Ramos (cell line): ENCODE results near the gene GTF2H4.
"Not testable (repeated sequence)": the region's sequence is repeated elsewhere in the genome, so short reads cannot be mapped to it uniquely, and the experiment has no call there.

Experiments
- in situ Hi-C: fragments of 300-500 bp; cut with MboI; formaldehyde crosslinking; loops from one replicate; pipeline ENCODE4 v1.14.3; 2022; ENCODE audit warnings: low sequenced_read_pairs; ENCODE audit not compliant: unreplicated experiment

Gene GTF2H4

DNA sequence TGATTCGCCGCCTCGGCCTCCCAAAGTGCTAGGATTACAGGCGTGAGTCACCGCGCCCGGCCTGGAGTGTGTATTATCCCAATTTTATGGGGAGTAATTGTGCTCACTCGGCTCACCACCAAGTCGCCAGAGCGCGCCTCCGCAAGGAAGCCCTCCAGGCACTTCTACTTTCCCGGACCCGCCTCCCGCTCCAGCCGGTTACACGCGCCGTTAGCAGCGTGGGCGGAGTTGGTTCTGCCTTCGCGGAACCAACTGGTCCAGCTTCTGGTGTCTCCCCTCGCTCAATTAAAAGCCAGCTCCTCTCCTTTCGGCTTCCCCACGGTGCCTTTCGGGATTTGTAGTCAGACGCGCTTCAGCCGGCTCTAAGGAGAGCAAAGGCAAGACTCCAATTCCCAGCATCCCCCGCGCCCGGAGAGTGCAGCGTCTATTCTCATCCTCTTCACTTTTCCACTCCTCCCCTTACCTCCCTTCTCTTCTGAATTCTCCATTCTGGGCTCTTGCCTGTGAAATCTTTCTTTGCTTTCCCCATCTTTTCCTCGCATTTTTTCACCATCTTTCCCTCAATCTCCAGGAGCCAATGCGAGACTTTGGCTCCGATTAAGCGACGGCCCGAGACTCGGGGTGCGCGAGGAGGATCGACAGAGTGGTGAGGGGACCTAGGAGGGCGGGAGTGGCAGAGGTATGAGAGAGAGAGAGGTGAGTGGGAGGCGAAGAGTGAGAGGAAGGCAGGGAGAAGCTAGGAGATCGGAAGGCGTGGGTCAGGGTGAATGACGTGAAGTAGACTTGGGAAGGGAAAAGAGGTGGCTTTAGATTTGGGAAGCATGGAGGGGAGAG lies at the start of gene GTF2H4:
Gene GTF2H4, plus strand, starts transcription at position 450 of the 834 bp plus-strand sequence.
- in situ Hi-C loops: no loop called here

DNA sequence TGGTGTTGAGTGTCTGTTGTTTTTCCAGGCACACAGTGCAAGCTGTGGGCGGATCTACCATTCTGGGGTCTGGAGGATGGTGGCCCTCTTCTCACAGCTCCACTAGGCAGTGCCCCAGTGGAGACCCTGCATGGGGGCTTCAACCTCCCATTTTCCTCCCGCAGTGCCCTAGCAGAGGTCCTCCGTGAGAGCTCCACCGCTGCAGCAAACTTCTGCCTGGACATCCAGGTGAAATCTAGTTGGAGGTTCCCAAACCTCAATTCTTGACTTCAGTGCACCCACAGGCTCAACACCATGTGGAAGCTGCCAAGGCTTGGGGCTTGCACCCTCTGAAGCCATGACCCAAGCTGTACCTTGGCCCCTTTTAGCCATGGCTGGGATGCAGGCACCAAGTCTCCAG lies 48.3 kb upstream of the GTF2H4 start:
- in situ Hi-C loops: not testable (repeated sequence)

DNA sequence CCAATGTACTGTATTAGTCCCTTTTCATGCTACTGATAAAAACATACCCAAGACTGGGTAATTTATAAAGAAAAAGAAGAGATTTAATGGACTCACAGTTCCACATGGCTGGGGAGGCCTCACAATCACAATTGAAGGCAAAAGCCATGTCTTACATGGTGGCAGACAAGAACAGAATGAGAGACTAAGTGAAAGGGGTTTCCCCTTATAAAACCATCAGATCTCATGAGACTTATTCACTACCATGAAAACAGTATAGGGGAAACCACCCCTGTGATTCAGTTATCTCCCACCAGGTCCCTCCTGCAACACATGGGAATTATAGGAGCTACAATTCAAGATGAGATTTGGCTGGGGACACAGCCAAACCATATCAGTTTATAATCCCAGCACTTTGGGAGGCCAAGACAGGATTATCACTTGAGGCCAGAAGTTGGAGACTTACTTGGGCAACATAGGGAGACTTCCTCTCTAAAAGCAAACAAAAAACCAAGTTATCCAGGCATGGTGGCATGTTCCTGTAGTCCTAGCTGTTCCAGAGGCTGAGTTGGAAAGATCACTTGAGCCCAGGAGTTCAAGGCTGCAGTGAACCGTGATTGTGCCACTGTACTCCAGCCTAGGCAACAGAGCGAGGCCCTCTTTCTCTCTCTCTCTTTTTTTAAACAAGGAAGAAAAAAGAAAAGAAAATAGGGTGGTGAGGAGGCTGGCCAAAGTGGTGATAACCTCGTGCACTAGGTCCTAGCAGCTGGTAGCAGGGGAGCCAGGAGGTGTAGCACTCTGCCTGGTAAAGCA lies 46.6 kb upstream of the GTF2H4 start:
- in situ Hi-C loops: no loop called here

DNA sequence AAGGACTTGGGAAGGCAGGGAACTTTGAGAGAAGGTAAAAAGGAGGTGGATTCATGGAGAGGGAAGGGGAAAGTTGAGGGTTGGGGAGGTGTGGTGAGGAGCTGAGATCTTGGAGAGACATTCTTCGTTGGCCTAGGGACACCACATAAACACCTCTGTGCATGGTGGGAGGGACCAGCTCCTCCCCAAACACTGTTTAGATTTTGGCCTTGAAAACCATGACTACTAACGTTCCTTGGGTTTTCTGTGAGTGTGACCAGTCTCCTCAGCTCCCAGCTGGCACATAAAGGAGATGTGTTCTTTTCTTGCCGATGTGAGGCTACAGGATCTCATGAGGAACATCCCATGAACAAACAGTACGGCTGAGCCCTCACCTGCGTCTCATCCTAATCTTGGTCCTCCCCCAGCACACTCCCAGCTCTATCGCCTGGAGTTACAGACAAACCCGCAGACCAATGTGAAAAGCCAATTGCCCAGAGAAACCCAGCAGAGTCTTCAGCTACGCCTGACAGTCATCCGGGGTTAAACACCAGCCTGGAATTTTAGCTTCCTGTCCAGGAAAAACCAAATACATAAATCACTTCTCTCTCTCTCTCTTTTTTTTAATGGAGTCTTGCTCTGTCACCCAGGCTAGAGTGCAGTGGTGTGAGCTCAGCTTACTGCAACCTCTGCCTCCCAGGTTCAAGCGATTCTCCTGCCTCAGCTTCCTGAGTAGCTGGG lies 45.7 kb upstream of the GTF2H4 start:
- in situ Hi-C loops: no loop called here

DNA sequence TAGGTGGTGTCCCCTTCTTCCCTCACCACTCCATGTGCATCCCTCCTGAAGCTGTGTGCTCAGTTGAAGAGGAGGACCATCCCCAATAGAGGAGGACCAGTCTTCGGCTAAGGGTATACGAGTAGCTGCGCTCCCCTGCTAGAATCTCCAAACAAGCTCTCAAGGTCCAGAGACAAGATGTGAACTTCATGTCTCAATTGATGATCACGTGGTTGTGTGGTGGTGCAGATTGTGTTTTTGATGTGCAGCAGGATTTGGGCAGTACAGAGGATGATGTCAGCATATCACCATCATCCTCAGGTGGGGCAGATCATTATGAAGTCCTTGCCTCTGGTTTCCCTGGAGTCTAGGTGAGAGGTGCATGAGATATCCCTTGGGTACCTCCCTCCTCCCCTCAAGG lies 43.7 kb upstream of the GTF2H4 start:
- in situ Hi-C loops: no loop called here

DNA sequence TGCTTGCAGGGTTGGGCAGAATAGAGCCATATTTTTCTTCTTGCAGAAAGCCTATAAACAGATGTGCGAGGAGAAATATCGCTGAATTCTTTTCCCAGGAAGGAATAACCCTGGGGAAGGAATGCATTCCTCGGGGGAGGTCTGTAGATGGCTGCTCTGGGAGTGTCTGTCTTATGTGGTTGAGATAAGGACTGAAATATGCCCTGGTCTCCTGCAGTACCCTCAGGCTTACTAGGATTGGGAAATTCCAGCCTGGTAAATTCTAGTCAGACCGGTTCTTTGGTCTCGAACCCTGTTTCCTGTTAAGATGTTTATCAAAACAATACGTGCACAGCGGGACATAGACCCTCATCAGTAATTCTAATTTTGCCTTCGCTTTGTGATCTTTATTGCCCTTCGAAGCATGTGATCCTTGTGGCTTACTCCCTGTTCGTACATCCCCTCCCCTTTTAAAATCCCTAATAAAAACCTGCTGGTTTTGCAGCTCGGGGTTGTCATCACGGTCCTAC lies 38.7 kb upstream of the GTF2H4 start:
- in situ Hi-C loops: not testable (repeated sequence)

DNA sequence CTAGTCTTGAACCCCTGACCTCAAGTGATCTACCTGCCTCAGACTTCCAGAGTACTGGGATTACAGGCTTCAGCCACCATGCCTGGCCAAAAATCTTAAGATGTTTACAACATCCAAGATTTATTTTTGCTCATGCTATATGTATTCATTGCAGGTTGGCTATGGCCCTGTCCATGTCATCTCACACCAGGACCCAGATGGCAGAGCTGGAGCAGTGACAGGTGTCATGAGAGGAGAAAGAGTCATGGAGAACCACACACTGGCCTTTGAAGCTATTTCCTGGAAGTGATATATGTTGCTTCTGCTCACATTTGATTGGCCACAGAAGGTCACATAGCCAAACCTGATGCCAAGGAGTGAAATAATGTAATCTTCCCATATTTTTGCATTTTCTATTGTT lies 37.5 kb upstream of the GTF2H4 start:
- in situ Hi-C loops: loop anchor here (5.0 kb wide), 1 partner anchor 48 kb away; no protein-coding TSS in a partner anchor

DNA sequence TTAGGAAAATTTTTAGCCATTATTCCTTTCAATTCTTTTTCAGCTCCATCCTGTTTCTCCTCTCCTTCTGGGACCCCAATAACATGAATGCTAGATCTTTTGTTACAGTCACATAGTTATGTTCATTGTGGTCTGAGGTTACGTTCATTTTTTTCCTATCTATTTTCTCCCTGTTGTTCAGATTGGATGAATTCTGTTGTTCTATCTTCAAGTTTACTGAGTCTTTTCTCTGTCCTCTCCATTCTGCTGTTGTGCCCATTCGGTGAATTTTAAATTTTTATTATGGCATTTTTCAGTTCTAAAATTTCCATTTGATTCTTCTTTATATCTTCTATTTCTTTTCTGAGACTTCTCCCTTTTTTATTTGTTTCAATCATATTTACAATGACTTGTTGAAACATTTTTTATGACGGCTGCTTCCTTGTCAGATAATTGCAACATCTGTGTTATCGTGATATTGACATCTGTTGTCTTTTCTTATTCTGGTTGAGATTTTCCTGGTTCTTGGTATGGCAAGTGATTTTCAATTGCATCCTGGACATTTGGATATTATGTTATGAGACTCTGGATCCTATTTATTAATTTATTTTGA lies 36.3 kb upstream of the GTF2H4 start:
- in situ Hi-C loops: loop anchor here (5.0 kb wide), 1 partner anchor 49 kb away; no protein-coding TSS in a partner anchor

DNA sequence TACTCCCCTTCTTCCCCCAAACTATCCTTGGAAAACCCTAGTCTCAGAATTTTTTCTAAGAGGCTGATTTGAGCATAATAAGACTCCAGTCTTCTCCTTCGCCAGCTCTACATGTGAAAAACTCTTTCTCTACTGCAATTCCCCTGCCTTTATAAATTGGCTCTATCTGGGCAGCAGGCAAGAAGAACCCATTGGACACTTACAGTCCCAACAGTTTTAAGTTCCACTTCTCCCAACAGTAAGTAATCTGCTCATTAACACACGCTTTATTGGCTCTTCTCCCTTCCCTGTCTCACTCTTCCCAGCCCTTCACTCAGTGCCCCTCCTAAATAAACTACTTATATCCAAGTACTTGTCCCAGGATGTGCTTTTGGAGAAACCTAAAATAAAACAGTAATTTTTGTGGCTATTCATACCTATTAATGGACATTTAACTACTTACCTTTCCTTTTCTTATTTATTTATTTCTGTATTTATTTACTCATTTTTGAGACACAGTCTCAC lies 34.8 kb upstream of the GTF2H4 start:
- in situ Hi-C loops: loop anchor here (5.0 kb wide), 1 partner anchor 51 kb away; no protein-coding TSS in a partner anchor

DNA sequence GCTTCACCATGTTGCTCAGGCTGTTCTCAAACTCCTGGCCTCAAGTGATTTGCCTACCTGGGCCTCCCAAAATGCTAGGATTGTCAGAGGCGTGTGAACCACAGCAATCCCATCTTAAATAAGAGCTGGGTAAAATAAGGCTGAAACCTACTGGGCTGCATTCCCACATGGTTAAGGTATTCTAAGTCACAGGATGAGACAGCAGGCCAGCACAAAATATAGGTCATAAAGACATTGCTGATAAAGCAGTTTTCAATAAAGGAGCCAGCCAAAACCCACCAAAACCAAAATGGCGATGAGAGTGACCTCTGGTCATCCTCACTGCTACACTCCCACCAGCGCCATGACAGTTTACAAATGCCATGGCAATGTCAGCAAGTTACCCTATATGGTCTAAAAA lies 34.2 kb upstream of the GTF2H4 start:
- in situ Hi-C loops: loop anchor here (5.0 kb wide), 1 partner anchor 51 kb away; no protein-coding TSS in a partner anchor

DNA sequence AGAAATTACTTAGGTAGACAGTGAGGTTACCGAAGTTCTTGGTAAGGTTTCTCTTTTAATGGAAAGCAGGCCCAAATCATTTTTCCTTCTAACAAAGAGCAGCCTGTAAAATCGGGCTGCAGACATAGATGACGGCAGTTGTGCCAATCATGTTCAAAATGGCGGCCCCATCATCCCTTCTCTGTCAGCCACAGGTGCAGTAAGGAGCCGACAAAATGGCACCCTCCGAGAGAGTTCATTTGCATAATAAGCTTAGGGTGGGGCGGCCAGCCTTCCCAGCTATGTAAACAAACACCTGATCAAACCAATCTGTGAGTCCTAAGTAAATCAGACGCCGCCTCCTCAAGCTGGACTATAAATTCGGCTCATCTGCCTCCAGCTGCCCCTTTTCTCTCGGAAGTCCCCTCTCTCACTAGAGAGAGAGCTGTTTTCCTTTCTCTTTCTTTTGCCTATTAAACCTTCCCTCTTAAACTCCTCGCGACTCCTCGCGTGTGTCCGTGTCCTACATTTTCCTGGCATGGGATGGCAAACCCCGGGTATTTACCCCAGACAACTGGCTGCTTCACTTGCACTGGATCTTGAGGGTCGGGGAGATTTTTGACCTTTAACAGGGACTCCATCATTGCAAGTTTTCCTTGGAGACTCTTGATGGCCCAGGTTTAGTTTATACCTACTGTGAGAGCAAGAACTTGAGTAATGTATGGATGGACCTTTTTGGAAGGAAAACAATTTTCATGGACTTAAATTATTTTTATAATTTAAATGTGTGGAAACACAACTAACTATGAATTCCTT lies 32.6 kb upstream of the GTF2H4 start:
- in situ Hi-C loops: no loop called here

DNA sequence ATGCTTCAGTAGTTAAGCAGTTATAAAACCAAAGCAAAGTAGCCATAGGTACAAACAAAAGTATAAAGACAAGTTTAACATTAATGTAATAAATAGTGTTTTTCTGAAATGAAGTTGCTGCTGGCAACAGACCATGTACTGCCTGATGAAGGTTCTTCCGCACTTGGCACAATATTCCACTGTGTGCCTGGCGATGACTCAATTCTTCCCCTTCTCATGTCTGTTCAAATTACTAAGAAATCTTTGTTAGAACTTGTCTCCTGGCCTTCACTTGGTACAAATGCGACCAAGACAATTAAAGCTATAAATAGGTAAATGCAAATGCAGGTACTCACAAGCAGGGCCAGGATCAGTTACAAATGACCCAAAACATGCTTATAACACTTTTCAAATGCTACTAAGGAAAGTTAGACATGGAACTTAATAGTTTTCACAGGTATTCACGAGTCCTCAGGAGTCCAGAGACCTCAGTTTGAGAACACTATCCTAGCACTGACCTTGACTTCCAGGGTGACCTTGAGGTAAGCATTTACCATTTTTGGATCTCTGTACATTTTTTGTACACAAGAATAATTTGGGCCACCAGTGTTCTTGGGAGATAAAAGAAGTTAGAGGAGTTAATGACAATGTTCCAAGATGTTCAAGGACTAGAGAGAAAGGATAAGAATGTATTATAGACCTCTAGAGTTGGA lies 31.8 kb upstream of the GTF2H4 start:
- in situ Hi-C loops: no loop called here

DNA sequence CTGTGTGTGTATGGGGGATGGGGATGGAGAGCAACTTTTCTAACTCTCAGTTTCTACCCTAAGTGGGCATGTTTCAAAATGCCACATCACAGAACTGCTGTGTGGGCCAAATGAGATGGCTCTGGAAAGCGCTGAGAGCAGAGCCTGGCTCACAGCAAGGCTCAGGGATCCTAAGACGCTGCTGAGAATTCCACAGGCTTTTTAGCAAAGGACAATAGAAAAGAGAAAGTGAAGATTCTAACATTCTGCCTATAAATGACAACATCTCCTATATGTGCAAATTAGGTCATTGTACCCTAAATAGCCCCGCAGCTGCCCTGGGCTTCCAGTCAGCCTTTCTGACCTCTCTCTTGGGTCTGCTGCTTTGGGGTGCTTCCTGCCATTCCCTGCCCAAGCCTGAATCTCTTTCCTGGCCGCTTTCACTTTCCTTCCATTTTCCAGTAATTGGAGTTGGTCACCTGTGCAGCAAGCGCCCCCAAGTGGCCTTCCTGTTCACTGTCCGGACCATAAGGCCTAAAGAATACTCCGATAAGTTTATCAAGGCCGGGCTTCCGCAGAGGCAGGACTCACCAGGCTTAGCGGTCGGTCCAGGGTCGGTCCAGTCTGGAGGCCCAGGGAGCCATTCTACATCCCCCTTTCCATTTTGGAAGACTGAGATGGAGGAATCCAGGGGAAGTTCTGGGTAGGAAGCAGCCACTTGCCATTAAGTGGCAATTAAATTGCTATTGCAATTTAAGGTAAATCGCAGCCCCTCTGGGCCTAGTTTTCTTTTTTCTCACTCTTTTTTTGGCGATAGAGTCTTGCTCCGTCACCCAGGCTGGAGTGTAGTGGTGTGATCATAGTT lies 30.4 kb upstream of the GTF2H4 start:
- in situ Hi-C loops: no loop called here

DNA sequence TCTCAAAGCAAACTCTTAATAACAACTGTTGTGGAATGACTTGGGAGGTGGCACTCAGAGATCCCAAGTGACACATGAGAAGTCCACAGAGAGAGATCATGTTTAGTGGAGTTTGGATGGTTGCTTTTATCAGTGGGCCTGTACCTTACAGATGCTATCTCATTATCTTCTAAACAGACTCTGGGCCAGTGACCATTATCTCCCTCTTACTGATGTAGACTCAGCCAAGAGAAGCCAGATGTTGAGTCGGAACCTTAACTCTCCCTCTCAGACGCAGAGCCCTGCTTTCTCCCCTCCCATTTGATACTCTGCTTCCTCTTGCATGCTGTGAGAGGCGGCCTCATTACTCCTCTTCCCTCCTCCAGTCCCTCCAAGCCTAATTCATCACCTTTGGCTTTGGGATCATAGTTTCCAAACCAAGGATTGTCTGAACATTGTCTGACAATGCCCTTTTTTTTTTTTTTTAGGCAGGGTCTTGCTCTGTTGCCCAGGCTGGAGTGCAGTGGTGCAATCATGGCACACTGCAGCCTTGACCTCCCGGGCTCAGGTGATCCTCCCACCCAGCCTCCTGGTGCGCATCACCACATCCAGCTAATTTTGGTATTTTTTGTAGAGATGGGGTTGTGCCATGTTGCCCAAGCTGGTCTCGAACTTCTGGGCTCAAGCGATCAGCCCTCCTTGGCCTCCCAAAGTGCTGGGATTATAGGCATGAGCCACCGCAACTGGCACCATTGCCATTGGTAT lies 28.2 kb upstream of the GTF2H4 start:
- in situ Hi-C loops: no loop called here

DNA sequence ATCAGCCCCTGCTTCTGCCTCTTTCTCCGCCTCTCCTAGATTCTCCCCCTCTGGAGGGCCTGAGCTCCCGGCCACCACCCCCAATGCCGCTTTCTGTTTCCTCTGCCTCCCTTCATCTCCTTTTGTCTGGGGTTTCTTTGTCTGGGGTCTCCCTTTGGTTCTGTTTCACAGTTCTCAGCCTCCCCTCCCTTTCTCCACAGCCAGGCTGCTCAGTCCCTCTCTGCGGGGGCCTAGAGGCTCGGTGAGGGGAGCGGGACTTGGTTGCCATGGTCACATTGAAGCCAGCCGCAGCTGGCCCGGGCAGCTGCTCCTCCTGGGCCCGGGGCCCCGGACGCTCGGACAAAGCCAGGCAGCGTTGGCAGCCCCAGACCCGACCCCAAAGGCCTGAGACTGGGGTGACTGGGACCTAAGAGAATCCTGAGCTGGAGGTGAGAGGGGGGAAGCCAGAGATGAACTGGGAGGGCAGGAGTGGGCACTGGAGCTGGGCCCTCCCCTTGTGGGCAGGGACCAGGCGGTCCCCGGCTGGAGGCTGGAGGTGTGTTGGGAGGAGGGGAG lies 27.2 kb upstream of the GTF2H4 start:
- in situ Hi-C loops: no loop called here

DNA sequence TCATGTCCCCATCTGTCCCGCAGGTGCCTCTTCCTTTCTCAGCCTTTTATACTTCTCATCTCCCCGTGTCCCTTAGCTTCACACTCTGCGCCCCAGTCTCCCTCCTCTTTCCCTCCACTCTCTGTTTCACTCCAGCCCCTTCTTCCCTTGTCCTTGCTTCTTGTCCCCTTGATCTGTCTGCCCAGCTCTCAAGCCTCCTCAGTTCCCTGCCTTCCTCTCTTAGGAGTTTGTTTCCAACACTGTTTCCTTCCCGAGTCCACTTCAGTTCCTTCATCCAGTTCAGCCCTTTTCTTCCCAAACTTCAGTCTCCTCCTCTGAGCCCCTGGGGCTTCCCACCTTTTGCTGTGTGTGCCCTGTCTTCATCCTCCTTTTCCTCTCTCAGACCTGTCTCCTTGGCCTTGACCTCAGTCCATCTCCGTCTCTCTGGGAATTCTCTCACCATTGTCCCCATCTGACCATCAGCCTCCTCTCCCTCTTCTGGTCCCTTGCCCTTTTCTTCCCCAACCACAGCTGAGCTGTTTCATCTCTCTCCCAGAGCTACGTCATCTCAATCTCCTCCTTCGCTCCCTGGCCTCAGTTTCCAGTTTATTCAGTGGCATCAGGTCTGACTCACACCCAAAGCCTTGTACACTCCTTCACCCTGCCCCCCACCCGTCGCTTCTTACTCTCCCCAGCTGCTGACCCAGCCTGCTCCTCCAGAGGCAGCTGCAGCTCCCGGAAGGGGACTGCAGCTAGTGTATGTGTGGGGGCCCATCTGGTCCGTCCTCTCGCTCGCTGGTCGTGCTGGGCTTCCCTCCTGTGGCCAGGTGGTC lies 26.4 kb upstream of the GTF2H4 start:
- in situ Hi-C loops: no loop called here
